HepG2 (cell line): Measurements from ENCODE around the gene GABARAPL2. TPM values are rescaled to one million over a fixed set of nuclear protein-coding genes. Genes with fewer than 3 reads are reported as not detected.

Experiments used
- ASH2L ChIP-seq: fragments of 300-600, 200-600 bp; sonication (generic); IDR thresholded peaks from 2 replicates; pipeline ENCODE4 v1.7.0; 2017; ENCODE audit warnings: low read depth, mild to moderate bottlenecking, moderate library complexity, mixed read lengths, low read length; ENCODE audit not compliant: insufficient read length
- ATF1 ChIP-seq: IDR thresholded peaks from 2 replicates; pipeline ENCODE4 v1.6.1; 2016; ENCODE audit warnings: mild to moderate bottlenecking, control low read depth
- CENPX ChIP-seq: sonication (generic); formaldehyde crosslinking; IDR thresholded peaks from 2 replicates; pipeline ENCODE4 v1.9.0; 2021; ENCODE audit warnings: mild to moderate bottlenecking, missing genetic modification reagents, moderate library complexity
- CHD4 ChIP-seq: fragments of 200-600 bp; sonication (generic); IDR thresholded peaks from 2 replicates; pipeline ENCODE4 v1.7.0; 2017; ENCODE audit warnings: mild to moderate bottlenecking, low read length, borderline replicate concordance
- EEA1 ChIP-seq: sonication (generic); formaldehyde crosslinking; IDR thresholded peaks from 2 replicates; pipeline ENCODE4 v1.5.1; 2020; ENCODE audit warnings: mild to moderate bottlenecking, missing genetic modification reagents, borderline replicate concordance
- FOXM1 ChIP-seq: sonication (generic); formaldehyde crosslinking; IDR thresholded peaks from 2 replicates; pipeline ENCODE4 v1.5.0; 2020; ENCODE audit warnings: missing genetic modification reagents
- KDM5A ChIP-seq: fragments of 200-600 bp; sonication (generic); IDR thresholded peaks from 2 replicates; pipeline ENCODE4 v1.7.0; 2018; ENCODE audit warnings: antibody characterized with exemption, mild to moderate bottlenecking, low read length, borderline replicate concordance
- MXD3 ChIP-seq: IDR thresholded peaks from 2 replicates; pipeline ENCODE4 v1.6.1; 2016; ENCODE audit warnings: mild to moderate bottlenecking, missing biosample characterization, missing genetic modification reagents
- PRDM15 ChIP-seq: sonication (generic); formaldehyde crosslinking; IDR thresholded peaks from 2 replicates; pipeline ENCODE4 v1.4.0; 2020; ENCODE audit warnings: missing genetic modification reagents
- TARDBP ChIP-seq: sonication (generic); formaldehyde crosslinking; IDR thresholded peaks from 2 replicates; pipeline ENCODE4 v1.8.0; 2022; ENCODE audit warnings: mild to moderate bottlenecking, missing genetic modification reagents
- XRCC5 ChIP-seq: fragments of 200-400 bp; formaldehyde crosslinking; optimal IDR thresholded peaks from 2 replicates; pipeline ENCODE3; 2017; ENCODE audit warnings: mild to moderate bottlenecking, low read length
- ZNF34 ChIP-seq: sonication (generic); formaldehyde crosslinking; IDR thresholded peaks from 2 replicates; pipeline ENCODE4 v1.4.0; 2020; ENCODE audit warnings: mild to moderate bottlenecking, missing genetic modification reagents, borderline replicate concordance
- ZNF414 ChIP-seq: sonication (generic); formaldehyde crosslinking; IDR thresholded peaks from 2 replicates; pipeline ENCODE4 v1.5.0; 2020; ENCODE audit warnings: missing genetic modification reagents
- ZNF564 ChIP-seq: sonication (generic); formaldehyde crosslinking; IDR thresholded peaks from 2 replicates; pipeline ENCODE4 v1.8.1; 2023; ENCODE audit warnings: mild to moderate bottlenecking, missing genetic modification reagents
- ZNF639 ChIP-seq: conservative IDR thresholded peaks from 2 replicates; pipeline ENCODE4 v1.6.1; 2018; ENCODE audit warnings: missing genetic modification reagents
- ZNF678 ChIP-seq: sonication (generic); formaldehyde crosslinking; IDR thresholded peaks from 2 replicates; pipeline ENCODE4 v1.4.0; 2020; ENCODE audit warnings: mild to moderate bottlenecking, missing genetic modification reagents
- ZNF737 ChIP-seq: sonication (generic); formaldehyde crosslinking; IDR thresholded peaks from 2 replicates; pipeline ENCODE4 v1.5.0; 2020; ENCODE audit warnings: missing genetic modification reagents, mild to moderate bottlenecking, borderline replicate concordance
- ZNF784 ChIP-seq: sonication (generic); formaldehyde crosslinking; IDR thresholded peaks from 2 replicates; pipeline ENCODE4 v1.5.1; 2020; ENCODE audit warnings: missing genetic modification reagents, mild to moderate bottlenecking, borderline replicate concordance
- ZNF850 ChIP-seq: sonication (generic); formaldehyde crosslinking; conservative IDR thresholded peaks from 2 replicates; pipeline ENCODE4 v1.9.0; 2021; ENCODE audit warnings: mild to moderate bottlenecking, missing genetic modification reagents
- polyA plus RNA-seq, 8 experiments: library from polyadenylated mRNA; depleted of rRNA in 3 of 8; stranded (reverse) in 7 of 8; unstranded in 1 of 8; fragments of >200 nt; fragmentation: Illumina TruSeq in 4 of 8; extraction: Trizol in 4 of 8; gene quantifications; 2 replicates each; pipeline versions ENCODE4 v1.2.1 to v1.2.3, GENCODE V29; 2011 to 2016; ENCODE audit warnings: low read depth in 4 of 8, missing spikeins in 1 of 8, mixed read lengths in 1 of 8; ENCODE audit not compliant: insufficient read depth in 1 of 8
- total RNA-seq, 5 experiments: library from RNA; depleted of rRNA; stranded (reverse); fragments of >200 nt; fragmentation: Illumina TruSeq; extraction: Trizol; gene quantifications; 2 replicates each; pipeline ENCODE4 v1.2.3, GENCODE V29; 2016; ENCODE audit warnings: low read depth in 1 of 5

GABARAPL2 gene
- total and polyA plus RNA-seq, 2 of the 13 experiments (the other 11 are each of a cell fraction or from before 2014, with no cell fraction given): 76.4 to 83.0 TPM

- TF ChIP-seq TARDBP (CRISPR knock-in tag) (0 out of 2 replicates have a peak, but pooled peaks have one; percentile 28), ATF1 (CRISPR knock-in tag) (peak; percentile 96), ZNF737 (CRISPR knock-in tag) (no peak), ZNF639 (CRISPR knock-in tag) (peak; percentile 89), ZNF850 (CRISPR knock-in tag) (no peak), FOXM1 (CRISPR knock-in tag) (no peak), ZNF414 (CRISPR knock-in tag) (no peak), ZNF564 (CRISPR knock-in tag) (peak; percentile 62; the same call in 1 of the 2 replicates), EEA1 (CRISPR knock-in tag) (no peak), ZNF34 (no peak), MXD3 (peak; percentile 84), ASH2L (peak; percentile 94), ZNF784 (CRISPR knock-in tag) (0 out of 2 replicates have a peak, but pooled peaks have one; percentile 63), PRDM15 (peak; percentile 48; the same call in 1 of the 2 replicates), CHD4 (no peak), KDM5A (peak; percentile 84; the same call in 1 of the 2 replicates), XRCC5 (peak; percentile 50), CENPX (CRISPR knock-in tag) (no peak), ZNF678 (CRISPR knock-in tag) (no peak)
These were observed 56.8 kb downstream of the GABARAPL2 start, which contains the start of gene ADAT1 (continued) for GRCh38 chr16:75622761-75623605.
